ENCODE results near the gene LMO7.

LMO7 gene

DNA sequence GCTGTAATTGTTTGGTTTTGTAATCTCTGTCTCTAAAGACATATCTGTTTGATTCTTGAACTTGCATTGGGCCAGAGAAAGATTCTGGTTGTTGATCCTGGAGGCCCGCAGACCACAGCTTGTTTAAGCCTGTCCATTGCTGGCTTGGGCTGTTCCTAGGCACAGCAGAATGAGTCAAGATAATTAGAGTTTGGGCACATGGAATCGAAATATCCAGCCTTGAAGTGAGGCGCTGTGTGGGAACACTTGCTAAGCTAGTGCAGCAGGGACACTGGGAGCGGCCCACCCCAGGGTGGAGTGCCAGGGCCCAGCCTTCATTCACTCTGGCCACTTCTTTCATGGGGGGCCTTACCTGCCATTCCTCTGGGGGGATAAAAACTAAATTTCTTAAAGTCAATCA lies 219.7 kb downstream of the LMO7 start:
- TF ChIP-seq FOXM1 (IDR thresholded peaks at IDR 0.05; ENCODE audit: borderline replicate concordance, low read depth) (no peak), TEAD4 (IDR thresholded peaks at IDR 0.05) (no peak), NFIC (IDR thresholded peaks at IDR 0.05) (no peak), RAD21 (IDR thresholded peaks at IDR 0.05; ENCODE audit: low read depth) (no peak), CEBPB (IDR thresholded peaks at IDR 0.05) (no peak), YY1 (IDR thresholded peaks at IDR 0.05; ENCODE audit: low read depth) (no peak), ZBTB7A (IDR thresholded peaks at IDR 0.05; ENCODE audit: low read depth) (no peak), EGR1 (IDR thresholded peaks at IDR 0.05) (no peak), TAF1 (IDR thresholded peaks at IDR 0.05; ENCODE audit: low read depth) (no peak), TCF12 (IDR thresholded peaks at IDR 0.05; ENCODE audit: low read depth) (no peak)
- TF ChIP-seq, protein P1, sequence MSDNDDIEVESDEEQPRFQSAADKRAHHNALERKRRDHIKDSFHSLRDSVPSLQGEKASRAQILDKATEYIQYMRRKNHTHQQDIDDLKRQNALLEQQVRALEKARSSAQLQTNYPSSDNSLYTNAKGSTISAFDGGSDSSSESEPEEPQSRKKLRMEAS (IDR thresholded peaks at IDR 0.05), result no peak
- TF ChIP-seq, protein P2, sequence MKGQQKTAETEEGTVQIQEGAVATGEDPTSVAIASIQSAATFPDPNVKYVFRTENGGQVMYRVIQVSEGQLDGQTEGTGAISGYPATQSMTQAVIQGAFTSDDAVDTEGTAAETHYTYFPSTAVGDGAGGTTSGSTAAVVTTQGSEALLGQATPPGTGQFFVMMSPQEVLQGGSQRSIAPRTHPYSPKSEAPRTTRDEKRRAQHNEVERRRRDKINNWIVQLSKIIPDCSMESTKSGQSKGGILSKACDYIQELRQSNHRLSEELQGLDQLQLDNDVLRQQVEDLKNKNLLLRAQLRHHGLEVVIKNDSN (IDR thresholded peaks at IDR 0.05), result no peak

DNA sequence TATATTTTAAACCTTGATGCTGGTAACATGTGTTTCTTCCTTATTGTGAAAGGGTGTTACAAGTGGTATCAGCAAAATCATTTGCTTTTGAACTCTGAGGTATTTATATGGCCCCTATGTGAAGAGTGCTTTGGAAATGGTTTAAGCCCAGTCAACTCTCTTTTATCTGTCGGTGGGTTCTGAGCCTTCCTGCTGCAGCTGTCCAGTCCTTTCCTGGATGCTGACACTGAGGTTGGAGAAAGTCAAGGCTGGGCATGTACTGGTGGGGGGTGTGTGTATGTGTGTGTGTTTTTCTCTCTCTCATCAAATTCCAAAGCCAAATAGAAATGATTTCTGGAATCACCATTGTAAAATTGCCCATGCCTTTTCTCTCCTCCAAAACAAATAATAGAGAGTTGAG lies 221.2 kb downstream of the LMO7 start:
- TF ChIP-seq CREB1 (IDR thresholded peaks at IDR 0.05; ENCODE audit: low read depth) (no peak), CEBPB (IDR thresholded peaks at IDR 0.05) (no peak), RAD21 (IDR thresholded peaks at IDR 0.05; ENCODE audit: low read depth) (no peak)
- TF ChIP-seq, protein P1 (IDR thresholded peaks at IDR 0.05), result no peak

DNA sequence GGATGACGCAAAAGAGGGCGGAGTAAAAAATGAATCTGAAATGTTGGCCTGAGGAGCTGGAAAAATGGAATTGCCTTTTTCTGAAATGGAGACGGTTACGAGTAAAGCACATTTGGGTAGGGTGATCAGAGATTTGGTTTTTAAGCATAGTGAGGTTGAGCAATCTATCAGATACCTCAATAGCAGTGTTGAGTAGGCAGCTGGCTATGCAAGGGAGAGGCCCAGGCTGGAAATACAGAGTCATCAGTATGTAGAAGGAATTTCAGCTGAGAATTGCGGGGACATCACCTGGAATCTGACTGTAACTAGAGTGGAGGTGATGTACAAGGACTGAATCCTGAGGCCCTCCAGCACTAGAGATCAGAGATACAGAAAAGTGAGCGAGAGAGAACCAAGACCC lies 224.8 kb downstream of the LMO7 start:
- no peak for TF ChIP-seq TEAD4 (IDR thresholded peaks at IDR 0.05)
- TF ChIP-seq FOXM1 (IDR thresholded peaks at IDR 0.05; ENCODE audit: borderline replicate concordance, low read depth), result no peak
- no peak for TF ChIP-seq RAD21 (IDR thresholded peaks at IDR 0.05; ENCODE audit: low read depth)
- TF ChIP-seq EGR1 (IDR thresholded peaks at IDR 0.05), result no peak
- no peak for TF ChIP-seq TCF12 (IDR thresholded peaks at IDR 0.05; ENCODE audit: low read depth)
- TF ChIP-seq, protein P1 (IDR thresholded peaks at IDR 0.05), result no peak
- TF ChIP-seq, protein P3, sequence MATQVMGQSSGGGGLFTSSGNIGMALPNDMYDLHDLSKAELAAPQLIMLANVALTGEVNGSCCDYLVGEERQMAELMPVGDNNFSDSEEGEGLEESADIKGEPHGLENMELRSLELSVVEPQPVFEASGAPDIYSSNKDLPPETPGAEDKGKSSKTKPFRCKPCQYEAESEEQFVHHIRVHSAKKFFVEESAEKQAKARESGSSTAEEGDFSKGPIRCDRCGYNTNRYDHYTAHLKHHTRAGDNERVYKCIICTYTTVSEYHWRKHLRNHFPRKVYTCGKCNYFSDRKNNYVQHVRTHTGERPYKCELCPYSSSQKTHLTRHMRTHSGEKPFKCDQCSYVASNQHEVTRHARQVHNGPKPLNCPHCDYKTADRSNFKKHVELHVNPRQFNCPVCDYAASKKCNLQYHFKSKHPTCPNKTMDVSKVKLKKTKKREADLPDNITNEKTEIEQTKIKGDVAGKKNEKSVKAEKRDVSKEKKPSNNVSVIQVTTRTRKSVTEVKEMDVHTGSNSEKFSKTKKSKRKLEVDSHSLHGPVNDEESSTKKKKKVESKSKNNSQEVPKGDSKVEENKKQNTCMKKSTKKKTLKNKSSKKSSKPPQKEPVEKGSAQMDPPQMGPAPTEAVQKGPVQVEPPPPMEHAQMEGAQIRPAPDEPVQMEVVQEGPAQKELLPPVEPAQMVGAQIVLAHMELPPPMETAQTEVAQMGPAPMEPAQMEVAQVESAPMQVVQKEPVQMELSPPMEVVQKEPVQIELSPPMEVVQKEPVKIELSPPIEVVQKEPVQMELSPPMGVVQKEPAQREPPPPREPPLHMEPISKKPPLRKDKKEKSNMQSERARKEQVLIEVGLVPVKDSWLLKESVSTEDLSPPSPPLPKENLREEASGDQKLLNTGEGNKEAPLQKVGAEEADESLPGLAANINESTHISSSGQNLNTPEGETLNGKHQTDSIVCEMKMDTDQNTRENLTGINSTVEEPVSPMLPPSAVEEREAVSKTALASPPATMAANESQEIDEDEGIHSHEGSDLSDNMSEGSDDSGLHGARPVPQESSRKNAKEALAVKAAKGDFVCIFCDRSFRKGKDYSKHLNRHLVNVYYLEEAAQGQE (IDR thresholded peaks at IDR 0.05; ENCODE audit: low read depth), result no peak
- TF ChIP-seq NFIC (IDR thresholded peaks at IDR 0.05), result no peak
- no peak for TF ChIP-seq EP300 (IDR thresholded peaks at IDR 0.05; ENCODE audit: borderline replicate concordance)
- no peak for TF ChIP-seq ZBTB7A (IDR thresholded peaks at IDR 0.05; ENCODE audit: low read depth)
- TF ChIP-seq, protein P2 (IDR thresholded peaks at IDR 0.05), result no peak
- TF ChIP-seq CREB1 (IDR thresholded peaks at IDR 0.05; ENCODE audit: low read depth), result no peak
- TF ChIP-seq TAF1 (IDR thresholded peaks at IDR 0.05; ENCODE audit: low read depth), result no peak
- TF ChIP-seq CEBPB (IDR thresholded peaks at IDR 0.05), result no peak

DNA sequence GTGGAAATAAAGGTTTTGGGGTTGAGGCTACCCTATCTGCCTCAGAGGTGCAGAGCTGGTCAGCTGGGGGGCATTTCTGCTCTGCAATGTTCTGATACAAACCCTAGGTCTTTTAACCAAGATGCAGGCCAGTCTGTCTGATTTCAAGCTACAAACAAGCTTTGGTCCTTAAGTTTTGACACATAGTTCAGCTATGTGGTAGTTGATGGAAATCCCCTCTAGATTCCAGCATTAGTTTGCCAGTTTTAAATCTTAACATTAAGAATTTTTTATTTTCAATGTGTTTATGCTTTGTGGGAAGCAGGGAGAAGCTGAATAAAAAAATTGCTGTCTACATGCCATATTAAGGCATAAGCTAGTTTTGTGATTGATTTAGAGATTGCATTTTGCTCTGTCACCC lies 225.7 kb downstream of the LMO7 start:
- no peak for TF ChIP-seq RAD21 (IDR thresholded peaks at IDR 0.05; ENCODE audit: low read depth)
- TF ChIP-seq YY1 (IDR thresholded peaks at IDR 0.05; ENCODE audit: low read depth), result no peak
- no peak for TF ChIP-seq ZBTB7A (IDR thresholded peaks at IDR 0.05; ENCODE audit: low read depth)
- TF ChIP-seq, protein P1 (IDR thresholded peaks at IDR 0.05), result no peak
- no peak for TF ChIP-seq NFIC (IDR thresholded peaks at IDR 0.05)
- no peak for TF ChIP-seq FOXM1 (IDR thresholded peaks at IDR 0.05; ENCODE audit: borderline replicate concordance, low read depth)
- no peak for TF ChIP-seq CEBPB (IDR thresholded peaks at IDR 0.05)

DNA sequence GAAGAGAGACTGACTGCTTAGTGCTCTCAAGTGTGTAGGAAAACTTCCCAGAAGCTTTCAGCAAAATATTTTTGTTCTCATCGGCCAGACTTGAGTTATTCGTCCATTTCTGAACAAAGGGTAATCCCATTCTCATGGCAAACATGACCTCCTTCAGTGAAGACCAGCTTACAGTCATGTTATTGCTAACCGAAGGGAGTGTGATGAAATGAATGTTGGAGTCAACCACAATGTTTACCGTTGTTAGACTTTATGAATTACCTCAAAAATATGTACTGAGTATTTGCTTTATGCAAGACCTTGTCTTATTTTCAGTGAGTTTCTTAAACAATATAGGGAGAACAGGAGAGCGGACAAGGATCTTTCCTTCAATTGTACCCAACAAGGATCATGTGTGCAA lies 228.6 kb downstream of the LMO7 start:
- TF ChIP-seq CEBPB (IDR thresholded peaks at IDR 0.05) (no peak), RAD21 (IDR thresholded peaks at IDR 0.05; ENCODE audit: low read depth) (no peak), FOXM1 (IDR thresholded peaks at IDR 0.05; ENCODE audit: borderline replicate concordance, low read depth) (no peak)

DNA sequence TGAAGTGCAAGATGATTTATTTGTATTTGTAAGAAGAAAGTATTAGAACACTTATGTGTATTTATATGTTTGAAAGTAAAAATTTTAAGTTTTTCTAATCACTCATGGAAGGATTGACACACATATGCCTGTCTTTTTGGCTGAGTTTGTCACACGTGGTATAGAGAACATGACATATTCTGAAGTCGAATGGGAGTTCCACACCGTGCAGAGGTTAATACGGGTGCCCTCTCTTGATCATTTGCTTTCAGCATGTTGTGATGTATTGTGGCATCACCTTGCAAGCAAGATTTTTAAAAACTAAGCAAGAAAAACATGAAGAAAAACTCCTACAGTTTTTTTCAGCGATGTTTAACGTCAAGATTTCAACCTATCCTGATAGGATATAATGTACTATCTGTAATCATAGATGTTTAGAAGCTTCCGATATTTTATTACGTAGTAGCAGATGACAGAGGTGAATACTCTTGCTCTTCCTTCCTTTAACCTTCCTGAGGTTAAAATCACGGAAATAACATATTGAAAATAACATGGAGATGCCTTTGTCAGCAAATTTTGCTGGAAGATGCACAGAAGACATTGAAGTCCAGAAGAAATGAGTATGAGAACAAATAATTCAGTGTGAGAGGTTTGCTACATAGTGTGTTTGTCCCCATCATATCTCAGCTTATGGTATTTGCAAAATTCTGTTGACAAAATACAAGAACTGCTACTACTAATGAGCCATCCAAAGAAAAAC lies 231.4 kb downstream of the LMO7 start:
- TF ChIP-seq FOXM1 (IDR thresholded peaks at IDR 0.05; ENCODE audit: borderline replicate concordance, low read depth), result no peak

DNA sequence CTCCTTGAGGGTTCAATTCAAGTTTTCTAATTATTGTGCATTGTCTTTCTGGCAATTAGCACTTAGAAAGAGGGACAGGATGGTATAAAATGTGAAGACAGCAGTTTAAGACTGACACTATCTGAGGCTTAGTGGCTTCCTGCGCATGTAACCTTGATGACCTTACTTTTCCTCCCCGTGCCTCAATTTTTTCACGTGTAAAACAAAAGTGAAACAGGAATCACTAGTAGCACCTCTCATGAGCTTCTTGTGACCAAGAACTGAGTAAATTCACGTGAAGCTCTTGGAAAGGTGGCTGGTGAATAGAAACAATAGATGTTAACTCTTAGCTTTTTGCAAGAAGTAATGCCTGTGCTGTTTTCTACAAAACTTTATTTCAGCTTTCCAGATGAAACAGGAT lies 233.9 kb downstream of the LMO7 start:
- TF ChIP-seq TEAD4 (IDR thresholded peaks at IDR 0.05) (no peak), ZBTB7A (IDR thresholded peaks at IDR 0.05; ENCODE audit: low read depth) (no peak), TCF12 (IDR thresholded peaks at IDR 0.05; ENCODE audit: low read depth) (no peak), NFIC (IDR thresholded peaks at IDR 0.05) (no peak), RAD21 (IDR thresholded peaks at IDR 0.05; ENCODE audit: low read depth) (no peak), EGR1 (IDR thresholded peaks at IDR 0.05) (no peak), EP300 (IDR thresholded peaks at IDR 0.05; ENCODE audit: borderline replicate concordance) (no peak), YY1 (IDR thresholded peaks at IDR 0.05; ENCODE audit: low read depth) (no peak), CEBPB (IDR thresholded peaks at IDR 0.05) (no peak), TAF1 (IDR thresholded peaks at IDR 0.05; ENCODE audit: low read depth) (no peak), CREB1 (IDR thresholded peaks at IDR 0.05; ENCODE audit: low read depth) (no peak), FOXM1 (IDR thresholded peaks at IDR 0.05; ENCODE audit: borderline replicate concordance, low read depth) (no peak)
- TF ChIP-seq, protein P2 (IDR thresholded peaks at IDR 0.05), result no peak
- TF ChIP-seq, protein P1 (IDR thresholded peaks at IDR 0.05), result no peak
- TF ChIP-seq, protein P3 (IDR thresholded peaks at IDR 0.05; ENCODE audit: low read depth), result no peak
